HG03060 (cell line): ENCODE measurements around the gene KCNQ1OT1.

Experiments used
- ATAC-seq: cut with Tn5 transposase; IDR thresholded peaks from one replicate; pipeline ENCODE4 v1.9.1; 2021; ENCODE audit warnings: low read depth, moderate number of reproducible peaks; ENCODE audit not compliant: unreplicated experiment

The KCNQ1OT1 gene

DNA sequence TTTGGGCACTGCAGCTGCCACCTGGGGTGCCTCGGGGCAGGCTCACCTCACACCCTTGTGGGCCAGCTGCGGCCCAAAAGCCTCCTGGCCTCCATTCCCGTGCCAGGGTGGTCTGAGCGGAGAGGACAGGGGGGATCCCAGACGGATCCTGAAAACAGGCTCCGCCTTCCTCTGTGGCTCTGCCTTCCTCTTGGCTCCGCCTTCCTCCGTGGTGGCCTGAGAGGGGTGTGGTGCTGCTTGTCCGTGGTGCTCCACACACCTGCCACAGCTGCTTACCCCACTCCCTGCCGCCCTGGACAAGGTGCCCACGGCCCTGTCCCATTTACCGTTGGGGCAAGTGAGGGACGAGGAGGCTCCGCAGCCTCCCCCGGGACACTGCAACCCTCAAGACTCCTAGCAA lies 23.2 kb upstream of the KCNQ1OT1 start:
- no peak for ATAC-seq

DNA sequence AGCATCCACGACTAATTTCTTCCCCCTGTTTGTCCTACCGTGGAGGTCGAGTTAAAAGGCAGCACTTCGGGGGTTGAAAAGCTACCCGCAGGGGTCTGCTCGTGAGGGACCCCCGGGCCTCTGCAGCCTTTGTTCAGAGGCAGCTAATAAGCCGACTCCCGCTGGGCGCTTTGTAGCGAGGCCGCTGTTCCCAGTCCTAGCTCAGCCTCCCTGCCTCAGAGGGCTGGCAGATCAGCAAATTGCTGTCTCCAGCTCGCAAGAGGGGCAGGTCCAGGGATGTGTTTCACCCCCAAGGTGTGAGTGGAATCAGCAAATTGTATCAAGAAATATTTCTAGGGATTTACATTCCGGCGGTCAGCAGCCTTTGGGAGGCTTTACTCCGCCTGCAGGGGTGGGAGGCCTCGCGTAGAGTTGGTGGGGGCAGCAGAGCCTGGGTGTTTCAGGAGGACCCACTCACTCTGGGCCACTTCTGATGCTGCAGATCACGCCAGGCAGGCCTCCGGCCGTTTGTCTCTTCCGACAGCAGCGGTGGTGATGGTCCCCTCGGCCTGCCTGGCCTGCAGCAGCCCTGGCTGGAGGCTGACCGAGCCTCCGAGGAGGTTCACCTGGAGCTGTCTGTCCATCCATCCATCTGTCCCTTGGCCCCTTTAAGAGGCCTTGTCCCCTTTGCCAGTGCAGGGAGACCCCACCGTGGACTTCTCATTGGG lies 21.6 kb upstream of the KCNQ1OT1 start:
- ATAC-seq, result no peak

DNA sequence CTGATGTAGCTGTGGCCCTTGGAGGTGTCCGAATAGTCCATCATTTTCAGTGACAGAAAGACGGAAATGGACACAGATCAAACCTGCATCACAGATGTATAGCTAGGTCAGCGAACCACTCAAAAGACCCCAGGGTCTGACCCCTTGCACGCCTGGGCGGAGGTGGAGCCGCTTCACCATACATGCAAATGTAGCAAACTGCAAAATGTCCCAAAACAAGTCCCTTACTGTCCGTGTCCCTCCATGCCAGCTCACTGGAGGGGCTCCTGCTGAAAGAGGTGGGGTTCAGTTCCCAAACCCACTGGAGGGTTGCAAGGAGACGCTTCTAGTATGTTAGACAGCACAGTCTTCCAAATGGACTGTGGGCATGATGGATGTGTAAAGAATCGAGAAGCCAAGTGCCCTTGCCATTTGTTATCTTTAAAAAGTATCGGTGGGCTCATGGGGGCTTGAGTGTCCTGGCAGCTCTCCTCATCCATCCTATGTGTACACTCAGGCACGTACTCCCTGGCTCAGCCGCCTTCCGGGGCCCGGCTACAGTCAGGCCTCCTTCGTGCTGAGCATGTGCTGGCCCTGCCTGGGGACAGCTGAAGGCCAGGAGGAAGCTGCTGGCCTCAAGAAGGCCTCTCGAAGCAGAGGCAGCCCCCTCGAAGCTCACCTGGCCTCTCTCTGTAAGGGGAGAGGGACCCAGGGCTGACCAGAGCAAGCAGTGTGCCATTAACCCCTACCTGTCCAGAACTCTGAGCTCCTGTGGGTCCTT lies 20.2 kb upstream of the KCNQ1OT1 start:
- ATAC-seq, result no peak

DNA sequence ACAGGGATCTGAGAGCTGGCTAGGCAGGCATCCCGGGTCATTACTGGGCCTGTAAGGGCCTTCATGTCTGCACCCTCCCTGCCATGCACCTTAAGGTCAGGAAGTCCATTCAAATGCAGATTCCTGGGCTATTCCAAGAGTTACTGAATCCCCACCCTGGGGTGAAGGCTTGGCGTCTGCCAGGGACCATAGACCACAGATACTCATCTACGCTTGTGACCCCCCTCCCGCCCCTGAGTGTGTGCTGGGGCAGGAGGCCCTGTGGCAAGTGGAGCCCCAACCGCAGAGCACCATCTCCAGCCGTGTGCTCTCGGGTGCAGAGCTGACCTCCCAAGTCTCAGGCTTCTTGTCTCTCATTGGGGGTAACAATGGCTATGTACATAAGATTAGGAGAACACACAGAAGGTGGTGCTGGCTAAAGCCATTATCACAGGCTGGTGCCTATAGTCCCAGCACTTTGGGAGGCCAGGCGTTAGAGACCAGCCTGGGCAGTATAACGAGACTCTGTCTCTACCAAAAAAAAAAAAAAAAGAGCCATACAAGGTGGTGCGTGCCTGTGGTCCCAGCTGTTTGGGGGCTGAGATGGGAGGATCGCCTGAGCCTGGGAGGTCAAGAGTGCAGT lies 19.1 kb upstream of the KCNQ1OT1 start:
- ATAC-seq, result no peak

DNA sequence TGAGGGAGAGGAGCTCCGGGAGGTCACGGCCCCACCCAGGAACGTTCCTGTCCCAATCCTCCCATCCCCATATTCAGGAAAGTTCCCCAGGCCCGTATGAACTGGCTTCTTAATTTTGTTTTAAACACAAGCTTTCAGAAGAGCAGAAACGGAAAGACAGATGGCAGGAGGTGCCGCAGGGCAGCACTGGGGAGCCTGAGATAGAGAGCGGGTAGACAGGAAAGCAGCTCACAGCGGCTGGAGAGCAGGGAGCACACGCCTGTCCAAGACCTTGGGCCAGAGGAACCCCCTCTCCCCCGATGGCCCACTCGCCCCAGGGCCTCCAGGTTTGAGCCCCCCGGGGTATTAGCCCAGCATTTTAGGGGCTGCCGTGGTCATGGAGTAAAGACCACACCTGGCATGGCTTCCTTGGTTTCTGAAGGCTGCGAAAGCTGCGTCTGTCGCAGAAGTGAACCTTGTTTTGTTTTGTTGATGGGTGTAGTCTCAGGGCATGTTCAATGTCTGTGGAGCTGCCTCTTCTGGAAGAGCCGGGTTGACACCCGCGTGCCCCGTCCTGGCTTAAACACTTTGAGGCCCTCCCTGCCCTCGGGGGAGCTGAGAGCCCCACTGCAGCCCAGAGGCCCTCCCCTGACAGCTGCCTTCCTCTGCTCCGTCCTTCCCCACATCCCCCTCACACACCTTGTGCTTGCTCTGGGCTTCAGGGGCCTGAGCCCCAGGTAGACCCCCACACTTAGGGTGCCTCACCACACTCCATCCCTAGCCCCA lies 17.9 kb upstream of the KCNQ1OT1 start:
- no peak for ATAC-seq

DNA sequence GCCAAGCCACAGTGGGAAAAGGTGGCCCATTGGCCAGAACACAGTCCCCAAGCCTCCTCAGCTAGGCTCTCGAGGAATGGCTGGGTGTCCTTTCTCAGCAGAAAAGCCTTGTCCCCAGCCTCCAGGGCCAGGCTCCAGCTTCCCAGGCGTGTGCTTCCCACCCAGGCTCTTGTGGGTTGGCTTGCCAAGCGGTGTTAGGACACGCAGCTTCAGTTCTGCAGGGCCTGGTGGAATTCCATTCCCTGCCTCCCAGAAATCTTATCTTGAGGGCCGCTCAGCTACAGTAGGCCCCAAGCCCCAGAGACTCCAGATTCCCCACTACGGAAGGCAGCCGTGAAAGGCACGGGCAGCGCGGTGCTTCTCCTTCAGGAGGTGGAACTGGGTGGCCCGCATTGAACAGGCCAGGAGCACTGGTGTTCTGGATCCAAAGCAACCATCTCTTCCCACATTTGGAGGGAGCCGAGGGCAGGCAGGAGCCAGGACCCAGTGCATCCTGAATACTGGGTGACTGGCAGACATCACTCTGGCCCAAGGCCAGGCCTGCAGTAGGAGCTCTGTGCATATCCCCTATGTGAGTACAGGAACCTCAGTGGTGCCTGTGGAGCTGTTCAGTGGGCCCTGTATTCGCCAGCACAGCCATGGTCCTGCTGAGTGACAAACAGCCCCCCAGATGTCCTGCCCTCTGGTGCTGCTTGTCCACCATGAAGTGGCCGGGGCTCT lies 16.7 kb upstream of the KCNQ1OT1 start:
- ATAC-seq, result no peak

DNA sequence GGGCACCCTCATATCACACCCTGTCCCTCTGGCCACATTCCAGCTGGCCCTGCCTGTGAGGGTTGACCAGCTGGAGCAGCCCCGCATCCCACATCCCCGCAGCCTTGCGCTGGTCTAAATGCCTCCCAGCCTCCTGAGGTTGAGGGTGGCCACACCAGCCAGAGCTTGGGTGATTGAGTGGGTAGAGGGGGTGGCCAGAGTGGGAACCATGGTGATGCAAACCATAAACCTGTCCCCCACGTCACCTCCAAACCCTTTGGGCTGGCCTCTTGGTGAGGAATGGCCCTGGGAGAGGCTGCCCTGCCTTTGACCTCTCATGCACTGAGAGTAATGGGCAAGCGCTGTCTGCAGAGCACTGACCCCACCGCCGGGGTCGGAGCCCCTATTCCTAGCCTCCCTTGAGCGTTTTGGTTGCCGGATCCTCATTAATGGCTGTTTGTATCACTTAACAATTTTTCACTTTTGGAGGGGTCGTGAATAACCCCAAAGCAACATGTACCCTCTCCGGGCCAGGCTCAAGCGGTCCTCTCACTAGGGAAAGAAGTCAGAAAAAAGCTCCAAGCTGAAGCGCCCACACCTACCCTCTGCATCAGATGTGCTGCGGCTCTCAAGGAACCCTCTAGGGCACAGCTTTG lies 16.0 kb upstream of the KCNQ1OT1 start:
- ATAC-seq, result no peak

DNA sequence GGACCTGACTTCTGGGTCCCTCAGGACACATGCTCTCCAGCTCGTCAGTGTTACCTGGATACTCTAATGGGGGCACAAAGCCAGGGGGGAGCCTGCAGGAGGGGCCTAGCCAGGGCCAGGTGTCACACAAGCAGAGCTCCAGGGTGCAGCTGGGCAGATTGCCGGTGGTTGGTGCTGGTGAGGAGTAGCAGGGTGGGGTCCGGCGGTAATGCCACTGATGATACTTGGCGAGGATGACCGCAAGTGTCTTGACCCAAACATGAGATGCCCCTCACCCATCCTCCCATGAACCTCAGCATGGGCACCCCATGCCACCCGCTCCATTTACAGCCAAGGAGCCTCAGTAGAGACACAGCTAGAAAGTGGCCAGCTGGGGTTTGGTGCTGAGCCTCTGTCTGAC lies 15.1 kb upstream of the KCNQ1OT1 start:
- no peak for ATAC-seq

DNA sequence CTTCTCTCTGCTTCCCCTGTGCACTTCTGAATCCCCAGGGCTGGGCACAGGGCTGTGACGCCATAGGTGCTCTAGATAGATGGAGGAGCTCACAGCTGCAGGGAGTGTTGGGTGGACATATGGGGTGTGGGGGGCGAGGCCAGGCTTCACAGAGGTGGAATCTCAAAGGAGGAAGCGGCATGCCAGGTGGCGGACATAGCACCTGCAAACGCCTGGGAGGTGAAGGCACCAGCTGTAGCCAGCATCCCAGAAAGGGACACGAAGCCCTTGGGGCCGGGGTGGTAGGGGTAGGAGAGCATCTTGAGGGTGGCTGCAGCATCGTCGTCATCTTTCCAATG lies 14.6 kb upstream of the KCNQ1OT1 start:
- no peak for ATAC-seq

DNA sequence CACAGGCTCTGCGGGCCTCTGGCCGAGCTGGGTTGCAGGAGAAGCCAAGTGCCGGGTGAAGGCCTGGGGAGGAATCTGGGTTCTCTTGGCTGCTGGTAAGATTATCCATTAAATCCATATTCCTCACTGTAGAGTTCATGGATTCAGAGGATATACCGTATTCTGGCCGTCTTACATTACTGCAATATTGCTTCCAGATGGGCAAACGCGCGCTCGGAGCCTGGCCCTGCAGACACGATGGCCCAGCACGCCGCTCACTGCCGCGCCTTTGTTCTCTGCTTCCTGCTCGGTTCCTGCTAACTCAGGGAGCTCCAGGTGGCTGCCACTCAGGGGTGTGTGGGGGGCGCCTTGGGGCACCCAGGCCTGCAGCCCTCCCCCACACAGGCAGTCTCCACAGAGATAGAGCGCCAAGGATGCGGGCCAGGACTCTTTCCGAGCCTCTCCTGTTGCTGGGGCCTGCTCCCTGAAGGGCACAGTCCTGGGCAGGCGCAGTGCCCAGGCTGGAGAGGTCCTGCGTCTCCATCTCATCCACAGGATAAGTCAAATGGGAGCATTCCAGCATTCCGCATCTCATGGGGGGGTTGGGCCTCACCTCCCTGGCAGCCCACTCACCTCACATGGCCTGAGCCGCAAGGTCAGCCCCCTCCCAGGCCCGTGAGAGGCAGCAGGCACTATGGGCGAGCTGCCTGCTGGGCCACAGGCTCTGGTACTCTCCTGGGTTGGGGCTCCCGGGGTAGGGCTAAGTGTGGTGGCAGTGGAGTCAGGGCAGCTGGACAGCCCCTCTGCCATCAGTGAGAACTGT lies 14.1 kb upstream of the KCNQ1OT1 start:
- ATAC-seq, result no peak

DNA sequence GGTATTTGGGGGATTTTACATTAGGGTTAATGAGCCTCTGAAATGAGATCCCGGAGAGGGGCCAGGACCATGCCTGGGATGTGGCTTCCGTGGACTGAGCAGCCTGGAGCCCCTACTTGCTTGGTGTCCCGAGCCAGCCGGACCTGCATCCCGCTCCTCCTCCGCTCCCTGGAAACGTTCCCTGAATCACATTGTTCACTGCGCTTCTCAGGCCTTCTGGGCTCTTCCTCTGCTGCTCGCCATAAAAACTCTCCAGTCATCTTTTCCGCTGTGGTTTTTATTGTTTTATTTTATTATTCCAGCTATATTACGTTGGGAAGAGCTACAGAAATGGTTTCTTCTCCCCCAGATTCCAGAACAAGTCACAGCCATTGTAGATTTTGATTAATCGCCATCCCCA lies 13.3 kb upstream of the KCNQ1OT1 start:
- ATAC-seq, result no peak

DNA sequence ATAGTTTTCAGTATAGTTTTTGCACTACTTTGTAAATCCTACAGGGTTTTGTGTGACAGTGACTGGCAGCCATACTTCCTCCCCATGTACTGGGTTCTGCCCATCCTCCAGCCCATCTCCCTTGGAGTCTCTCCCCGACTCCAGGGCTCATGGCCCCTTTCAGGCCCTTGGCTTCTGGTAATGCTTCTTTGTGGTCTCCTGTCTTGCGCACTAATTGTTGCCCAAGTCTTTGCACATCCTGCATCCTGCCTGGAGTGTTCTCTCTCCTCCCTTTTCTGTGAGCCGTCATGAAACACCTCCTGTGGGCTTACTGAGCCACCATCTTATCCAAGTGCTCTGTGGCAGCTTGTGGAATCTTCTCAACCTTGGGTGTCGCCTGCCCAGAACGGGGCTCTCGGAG lies 11.4 kb upstream of the KCNQ1OT1 start:
- ATAC-seq, result no peak

DNA sequence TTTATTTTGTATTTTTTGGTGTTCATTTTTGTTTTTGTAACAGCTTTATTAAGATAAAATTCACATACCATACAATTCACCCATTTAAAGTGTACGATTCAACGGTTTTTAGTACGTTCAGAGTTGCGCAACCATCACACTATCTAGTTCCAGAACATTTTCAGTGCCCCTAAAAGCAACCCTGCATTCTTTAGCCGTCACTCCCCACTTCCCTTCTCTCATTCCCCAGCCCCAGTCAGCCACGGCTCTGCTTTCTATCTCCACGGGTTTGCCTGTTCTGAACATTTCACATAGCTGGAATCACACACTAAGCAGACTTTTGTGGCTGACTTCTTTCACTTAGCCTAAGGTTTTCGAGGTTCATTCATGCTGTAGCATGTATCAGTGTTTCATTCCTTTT lies 9.6 kb upstream of the KCNQ1OT1 start:
- ATAC-seq, result no peak

DNA sequence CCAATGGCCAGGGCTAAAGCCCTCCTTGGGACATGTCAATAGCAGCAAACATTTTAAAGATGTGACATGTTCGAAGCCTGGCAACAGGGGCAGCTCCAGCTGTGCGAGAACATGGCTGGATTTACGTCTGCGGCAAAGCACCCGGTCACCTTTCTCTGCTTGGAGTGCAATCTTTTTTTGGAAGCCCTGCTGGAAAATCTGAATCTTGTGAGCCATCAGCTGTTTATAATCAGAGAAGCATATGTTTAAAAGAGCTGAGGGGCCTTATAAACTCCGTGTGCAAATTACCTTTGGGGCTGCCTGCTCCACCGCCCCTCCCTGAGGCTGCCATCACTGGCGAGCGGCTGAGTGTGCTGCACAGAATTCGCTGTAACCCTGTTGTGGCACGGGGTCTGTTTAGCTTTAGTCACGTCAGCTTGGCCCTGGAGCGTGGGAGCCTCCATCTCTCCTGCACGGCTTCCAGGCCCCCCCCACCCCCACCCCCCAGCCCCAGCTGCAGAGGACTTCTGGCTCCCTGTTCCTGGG lies 9.0 kb upstream of the KCNQ1OT1 start:
- ATAC-seq, result no peak

DNA sequence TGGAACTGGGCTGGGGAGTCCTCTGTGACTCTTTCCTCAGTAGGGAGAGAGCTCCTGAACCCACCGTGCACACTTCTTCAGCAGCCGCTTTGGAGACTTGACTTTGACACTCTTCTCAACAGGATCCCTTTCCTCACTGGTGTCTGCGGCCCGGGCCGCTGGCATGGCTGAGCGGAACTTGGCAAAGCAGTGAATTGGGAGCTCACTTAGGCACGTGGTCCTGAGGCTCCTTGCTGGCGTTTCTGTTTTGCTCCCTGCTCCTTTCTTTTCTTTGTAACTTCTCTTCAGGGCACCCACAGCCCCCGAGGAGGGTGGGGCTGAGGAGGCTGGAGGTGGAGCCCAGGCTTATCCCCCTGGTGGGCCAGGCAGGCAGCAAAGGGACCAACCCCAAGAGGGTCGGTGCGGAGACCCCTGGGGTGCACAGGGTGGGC lies 8.4 kb upstream of the KCNQ1OT1 start:
- ATAC-seq, result no peak

DNA sequence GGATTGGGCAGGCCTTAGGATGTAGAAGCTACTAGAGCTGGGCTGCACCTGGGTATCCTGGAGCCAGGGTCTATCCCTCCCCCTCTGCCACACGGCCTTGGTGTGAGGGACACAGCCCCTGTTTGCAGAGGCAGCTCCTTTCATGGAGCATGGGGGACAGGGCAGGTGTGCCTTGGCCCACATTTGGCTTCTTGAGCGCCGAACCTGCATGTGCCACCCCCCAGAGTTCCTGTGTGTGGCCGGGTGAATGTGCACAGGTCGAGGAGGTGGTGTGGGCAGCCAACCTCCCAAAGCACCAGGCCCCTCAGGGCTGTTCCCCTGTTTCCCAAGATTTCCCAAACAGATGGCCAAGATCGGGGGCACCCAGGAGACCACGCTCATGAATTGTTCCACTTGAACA lies 7.9 kb upstream of the KCNQ1OT1 start:
- no peak for ATAC-seq

DNA sequence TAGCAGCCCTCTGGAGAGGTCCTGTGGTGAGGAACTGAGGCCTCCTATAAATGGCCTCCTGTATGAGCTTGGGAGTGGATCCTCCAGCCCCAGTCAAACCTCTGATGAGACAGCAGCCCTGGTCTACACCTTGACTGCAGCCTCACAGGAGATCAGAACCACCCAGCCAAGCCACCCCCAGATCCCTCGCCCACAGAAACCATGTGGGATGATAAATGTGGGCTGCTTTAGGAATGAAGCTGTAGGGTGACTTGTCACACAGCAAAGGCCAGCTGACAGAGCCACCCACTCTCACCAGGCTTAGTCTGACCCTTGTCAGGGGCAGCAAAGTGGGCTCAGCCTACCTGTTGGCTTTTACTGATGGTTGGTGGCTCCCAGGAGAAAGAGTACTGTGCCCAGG lies 6.5 kb upstream of the KCNQ1OT1 start:
- ATAC-seq, result no peak

DNA sequence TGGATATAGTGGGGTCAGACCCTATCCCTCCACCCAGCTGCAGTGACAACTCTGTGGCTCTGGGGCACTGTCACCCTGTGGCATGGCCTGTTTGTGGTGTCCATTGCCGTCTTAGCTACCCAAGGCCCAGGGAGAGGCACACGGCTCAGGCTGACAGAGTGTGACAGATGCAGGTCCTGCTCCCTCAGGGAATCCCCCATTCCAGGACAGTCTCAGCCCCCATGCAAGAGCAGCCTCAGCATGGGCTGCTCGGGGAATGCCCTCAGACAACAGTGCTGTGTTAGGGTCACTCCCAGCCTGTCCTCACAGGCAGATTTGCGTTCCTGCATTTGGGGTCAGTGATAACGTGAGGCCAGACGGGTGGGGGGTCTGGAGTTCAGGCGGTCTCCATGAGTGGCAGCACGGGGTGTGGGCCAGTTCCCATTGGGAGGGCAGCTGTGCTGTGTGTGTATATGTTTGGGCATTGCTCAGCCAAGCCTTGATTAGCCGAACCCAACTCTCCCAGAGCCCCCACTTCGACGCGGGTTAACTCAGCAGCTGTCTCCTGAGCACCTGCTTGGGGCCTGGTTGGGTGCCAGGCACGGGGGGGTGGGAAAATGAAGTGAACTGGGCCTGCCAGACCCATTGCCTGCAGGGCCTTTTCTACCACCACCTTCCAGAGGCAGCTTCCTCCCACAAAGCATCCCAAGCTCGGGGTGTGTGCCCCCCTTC lies 5.3 kb upstream of the KCNQ1OT1 start:
- no peak for ATAC-seq
